Measurements from ENCODE around the gene SYT5.

DNA sequence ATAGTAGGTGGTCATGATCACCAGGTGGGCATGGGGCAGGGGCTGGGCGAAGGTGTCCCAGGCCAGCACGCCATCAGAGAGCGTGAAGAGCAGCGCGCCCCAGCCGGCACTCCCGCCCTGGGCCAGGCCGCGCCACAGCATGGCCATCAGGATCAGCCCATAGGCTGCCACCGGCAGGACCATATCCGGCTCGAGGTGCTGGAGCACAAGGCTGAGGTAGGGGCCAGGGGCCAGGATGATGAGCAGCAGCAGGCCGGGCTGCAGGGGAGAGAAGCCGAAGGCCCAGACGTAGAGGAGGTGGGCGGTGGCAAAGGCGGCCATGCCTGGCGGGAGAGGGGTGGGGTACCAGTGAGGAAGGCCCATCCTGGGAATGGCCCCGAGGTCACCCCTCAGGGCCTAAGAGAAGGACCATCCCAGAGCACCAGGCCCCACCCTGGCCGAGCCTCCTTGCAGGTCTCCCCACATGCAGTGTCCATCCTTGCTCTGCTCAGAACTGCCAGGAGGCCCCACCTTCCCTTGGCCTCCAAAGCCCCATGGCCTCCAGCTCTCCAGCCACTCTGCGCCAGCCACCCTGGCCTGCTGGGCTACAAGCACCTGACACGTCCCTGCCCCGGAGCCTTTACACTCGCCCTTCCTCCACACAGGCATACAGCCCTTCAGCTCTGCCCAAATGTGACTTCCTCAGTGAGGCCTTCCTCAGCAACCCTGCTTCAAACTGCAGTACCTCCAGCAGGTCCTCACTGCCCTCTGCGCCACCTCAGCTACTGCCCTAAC is 47.3 kb upstream of the SYT5 start:
- TF ChIP-seq CTCF (IDR thresholded peaks at IDR 0.05; ENCODE audit: poor library complexity) (no peak), EZH2 (IDR thresholded peaks at IDR 0.05; ENCODE audit: borderline replicate concordance) (no peak)

Measured in hepatocyte (in vitro differentiated cells).